GM21786 (cell line): ENCODE data around the gene SPATA9.

ENCODE experiments used
- ATAC-seq: cut with Tn5 transposase; IDR thresholded peaks from one replicate; pipeline ENCODE4 v1.9.1; 2021; ENCODE audit not compliant: unreplicated experiment

The SPATA9 gene

DNA sequence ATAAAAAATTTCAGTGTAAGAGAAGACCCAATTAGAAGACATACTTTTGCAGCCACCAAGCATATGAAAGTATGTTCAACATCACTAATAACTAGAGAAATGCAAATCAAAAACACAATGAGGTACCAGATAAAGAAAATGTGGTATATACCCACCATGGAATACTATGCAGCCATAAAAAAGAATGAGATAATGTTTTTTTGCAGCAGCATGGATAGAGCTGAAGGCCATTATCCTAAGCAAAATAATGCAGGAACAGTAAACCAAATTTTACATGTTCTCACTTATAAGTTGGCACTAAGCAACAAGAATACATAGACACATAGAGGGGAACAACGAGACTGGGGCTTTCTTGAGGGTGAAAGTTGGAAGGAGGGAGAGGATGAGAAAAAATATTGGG, 6.9 kb upstream of the SPATA9 start:
- ATAC-seq: no peak

- ATAC-seq: no peak
Measured at GRCh38 chr5:95686651-95687050, 3.9 kb upstream of the SPATA9 start.

GRCh38 chr5:95684361-95684760, 1.6 kb upstream of the SPATA9 start:
- no peak for ATAC-seq

- ATAC-seq: no peak
Measured at GRCh38 chr5:95673081-95673480, 9.7 kb downstream of the SPATA9 start.

GRCh38 chr5:95672641-95673040, 10.2 kb downstream of the SPATA9 start:
- ATAC-seq: no peak

DNA sequence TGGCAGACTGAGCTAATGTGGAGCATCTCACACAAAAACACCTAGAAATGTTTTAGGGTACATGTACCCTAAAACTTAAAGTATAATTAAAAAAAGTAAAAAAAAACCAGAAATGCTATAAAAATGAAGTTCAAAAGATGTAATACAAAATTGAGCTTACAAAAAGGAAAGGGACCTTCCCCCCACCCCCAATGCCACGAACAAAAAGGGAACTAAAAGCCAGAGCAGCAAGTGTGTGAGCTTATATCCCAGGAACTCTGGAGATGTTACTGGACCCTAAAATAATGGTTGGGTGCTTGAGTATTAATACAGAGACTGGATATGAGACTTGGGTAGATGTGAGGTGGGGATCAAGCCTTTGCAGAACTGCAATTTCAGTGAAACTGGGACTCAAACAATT, 11.0 kb downstream of the SPATA9 start:
- no peak for ATAC-seq

- no peak for ATAC-seq
Measured at GRCh38 chr5:95670568-95670967, 12.2 kb downstream of the SPATA9 start.

DNA sequence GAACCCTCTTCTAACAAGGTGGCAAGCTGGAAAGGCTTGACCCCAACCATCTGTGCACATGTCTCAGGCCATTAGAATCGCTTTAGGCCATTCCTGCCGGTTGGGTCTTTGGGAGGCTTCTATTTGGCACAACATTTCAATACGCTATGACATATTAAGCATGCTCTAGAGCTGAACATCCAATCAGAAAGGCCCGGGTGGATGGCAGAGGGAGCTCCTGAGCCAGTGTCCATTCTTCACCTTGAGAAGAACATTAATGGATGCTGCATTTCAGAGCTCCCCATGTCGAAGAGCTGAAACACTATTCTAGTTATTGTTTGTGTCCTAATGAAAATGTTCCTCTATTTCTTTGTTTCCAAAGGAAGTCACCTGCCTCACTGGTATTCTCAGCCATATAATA, 12.8 kb downstream of the SPATA9 start:
- no peak for ATAC-seq

- ATAC-seq: no peak
Measured at GRCh38 chr5:95669540-95669939, 13.3 kb downstream of the SPATA9 start.

DNA sequence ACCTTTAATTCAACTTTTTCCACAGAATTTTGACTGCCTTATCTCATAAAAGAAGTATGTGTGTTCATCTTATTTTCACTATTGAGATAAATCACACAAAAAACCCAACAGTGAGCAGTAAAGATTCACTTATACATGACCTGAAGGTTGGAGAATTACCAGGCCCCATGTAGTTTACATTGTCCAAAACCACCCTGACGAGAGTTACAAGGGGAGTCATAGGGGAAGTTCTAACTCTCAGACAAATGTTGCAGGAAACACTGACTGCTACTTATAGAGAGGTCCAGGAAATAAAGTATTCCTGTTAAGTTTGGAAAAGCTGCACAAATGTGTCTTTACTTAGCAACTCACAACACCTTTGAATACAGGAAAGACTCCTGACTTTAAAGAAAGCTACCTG, 14.1 kb downstream of the SPATA9 start:
- no peak for ATAC-seq

DNA sequence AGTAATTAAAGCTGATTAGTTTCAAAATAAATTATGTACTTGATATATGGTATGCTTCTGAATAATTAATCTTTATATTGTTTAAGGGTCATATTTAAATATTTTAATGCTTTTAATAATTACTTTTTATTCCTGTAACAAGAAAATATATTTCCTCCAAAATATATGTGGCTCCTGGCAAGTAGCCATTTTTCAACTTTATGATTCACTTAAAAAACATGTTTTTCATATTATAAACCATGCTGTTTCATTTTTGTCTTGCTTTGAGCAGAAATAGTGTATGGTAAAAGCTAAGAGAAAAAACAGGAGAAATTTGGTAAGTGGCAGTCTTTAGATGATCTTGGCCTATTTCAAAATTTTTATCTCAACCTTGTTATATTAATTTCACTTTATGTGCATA, 14.6 kb downstream of the SPATA9 start:
- no peak for ATAC-seq

GRCh38 chr5:95667678-95668077, 15.1 kb downstream of the SPATA9 start:
- no peak for ATAC-seq

DNA sequence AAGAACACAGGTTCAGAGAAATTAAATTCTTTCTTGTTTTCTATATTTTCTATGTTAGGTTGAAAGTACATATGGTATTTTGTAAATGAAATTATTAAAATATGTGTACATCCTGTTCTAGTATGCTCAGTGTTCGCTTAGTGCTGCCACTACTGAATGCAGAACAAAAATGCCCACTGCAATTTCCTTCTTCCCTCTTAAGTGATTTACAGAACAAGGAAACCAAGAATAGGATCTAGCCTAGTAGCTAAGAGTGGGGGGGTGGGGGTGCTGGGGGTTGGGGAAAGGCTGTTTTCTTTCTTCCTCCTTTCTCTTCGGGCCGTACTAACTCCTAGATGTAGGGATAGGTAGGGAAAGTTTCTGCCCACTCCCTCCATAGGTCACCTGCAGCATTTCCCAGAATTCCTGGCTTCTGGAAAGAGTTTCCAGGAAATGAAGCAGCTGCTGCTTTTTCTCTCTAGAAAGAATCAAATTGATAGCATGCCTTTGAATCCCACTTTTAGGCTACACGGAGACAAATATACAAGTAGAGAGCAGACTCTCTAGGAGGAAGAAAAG, 15.7 kb downstream of the SPATA9 start:
- ATAC-seq: no peak

GRCh38 chr5:95664204-95664786, 18.5 kb downstream of the SPATA9 start:
- no peak for ATAC-seq

DNA sequence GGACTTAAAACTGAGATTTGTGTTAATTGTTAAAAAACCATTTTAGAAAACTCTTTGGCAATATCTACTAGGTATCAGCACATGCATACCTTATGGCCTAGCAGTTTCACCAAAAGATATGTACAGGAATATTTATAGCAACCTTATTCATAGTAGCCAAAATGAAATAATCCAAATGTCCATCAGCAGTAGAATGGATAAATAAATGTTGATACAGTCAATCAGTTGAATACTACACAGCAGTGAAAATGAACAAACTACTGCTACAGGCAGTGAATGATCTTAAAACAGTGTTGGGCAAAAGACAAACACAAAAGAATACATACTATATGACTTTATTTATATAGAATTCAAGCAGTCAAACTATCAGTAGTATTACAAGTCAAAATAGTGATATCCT, 19.8 kb downstream of the SPATA9 start:
- ATAC-seq: no peak

- ATAC-seq: no peak
Measured at GRCh38 chr5:95660060-95660459, 22.7 kb downstream of the SPATA9 start.

DNA sequence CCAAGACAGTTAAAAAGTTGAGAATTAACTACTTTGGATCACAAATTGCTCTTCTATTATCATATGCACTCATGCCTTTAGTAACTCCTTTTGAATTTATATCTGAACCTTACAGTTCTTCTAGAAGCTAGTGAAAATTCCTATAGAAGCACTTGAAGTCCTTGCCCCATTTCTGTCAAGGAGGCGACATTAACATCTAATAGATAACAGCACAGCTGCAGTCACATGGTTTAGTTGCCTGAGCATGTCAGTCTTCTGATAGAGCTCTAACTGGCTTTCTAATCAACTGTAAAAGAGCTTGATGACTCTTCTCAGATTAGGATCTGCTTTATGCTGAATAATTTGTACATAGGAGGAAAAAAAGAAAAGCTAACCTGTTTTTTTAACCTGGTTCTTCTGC, 27.2 kb downstream of the SPATA9 start:
- ATAC-seq: no peak

DNA sequence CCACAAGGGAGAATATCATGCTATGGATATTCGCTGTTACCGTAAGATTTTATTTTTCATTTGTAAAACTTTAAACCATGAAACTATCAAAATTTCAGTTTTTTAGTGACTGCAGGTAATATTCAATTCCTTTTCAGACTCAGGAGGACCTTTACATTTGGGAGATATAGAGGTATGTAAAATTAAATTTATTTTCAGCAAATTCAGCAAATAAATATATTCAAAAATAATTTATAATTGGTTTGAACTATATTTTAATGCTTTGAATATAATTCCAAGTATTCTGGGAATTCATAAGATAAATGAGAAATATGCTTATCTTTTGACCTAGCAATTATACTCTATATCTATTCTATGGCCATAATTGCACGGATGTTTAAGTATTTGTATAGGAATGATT, 28.6 kb downstream of the SPATA9 start:
- no peak for ATAC-seq

DNA sequence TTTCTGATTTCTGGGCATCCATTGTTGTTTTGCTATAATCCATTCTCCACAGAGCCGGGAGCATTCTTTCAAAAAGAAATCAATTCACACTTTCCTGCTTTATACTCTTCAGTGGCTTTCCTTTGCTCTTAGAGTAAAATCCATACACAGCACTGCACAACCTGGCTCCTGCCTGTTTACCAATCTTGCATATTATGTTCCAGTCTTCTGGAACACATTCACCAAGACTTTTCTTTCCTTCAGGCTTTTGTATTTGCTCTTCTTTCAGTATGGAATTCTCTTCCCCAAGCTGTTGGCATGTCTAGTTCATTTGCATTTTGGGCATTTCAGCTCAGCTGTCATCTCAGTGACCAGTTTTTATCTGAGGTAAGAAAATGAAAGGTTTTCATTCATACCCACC, 29.9 kb downstream of the SPATA9 start:
- ATAC-seq: no peak

DNA sequence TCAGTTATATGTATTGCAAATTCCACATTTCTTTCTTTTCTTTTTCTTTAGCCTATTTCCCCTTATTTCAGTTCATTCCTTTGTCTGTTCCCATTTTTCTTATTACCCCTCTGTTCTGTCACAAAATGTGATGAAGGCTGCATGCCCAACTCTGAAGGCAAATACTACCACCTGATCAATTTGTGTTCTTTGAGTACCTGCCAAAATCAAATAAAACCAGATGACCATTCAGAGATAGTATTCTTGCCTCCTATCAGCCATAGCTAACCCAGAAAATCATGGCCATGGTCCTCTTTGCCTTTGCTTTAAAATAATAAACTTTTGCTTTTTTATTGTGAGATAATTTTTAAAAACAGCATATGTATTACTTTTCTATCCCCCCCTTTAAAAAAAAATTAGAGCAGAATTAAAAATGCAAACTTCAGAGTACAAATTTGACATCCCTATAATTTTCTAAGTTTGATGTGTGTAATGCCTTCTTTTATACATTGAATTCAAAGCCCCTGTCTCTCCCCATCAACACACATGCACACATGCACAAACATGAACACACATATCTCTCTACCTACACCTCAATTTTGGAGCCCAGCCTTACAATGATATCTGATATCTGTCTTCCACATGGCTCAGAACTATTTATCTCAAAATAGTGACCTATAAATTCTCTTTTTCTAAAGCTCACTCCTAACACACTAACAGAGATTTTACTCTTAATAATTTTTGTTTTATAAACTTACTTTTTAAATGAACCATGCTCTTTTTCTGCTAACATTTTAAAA, 32.8 kb downstream of the SPATA9 start:
- no peak for ATAC-seq

DNA sequence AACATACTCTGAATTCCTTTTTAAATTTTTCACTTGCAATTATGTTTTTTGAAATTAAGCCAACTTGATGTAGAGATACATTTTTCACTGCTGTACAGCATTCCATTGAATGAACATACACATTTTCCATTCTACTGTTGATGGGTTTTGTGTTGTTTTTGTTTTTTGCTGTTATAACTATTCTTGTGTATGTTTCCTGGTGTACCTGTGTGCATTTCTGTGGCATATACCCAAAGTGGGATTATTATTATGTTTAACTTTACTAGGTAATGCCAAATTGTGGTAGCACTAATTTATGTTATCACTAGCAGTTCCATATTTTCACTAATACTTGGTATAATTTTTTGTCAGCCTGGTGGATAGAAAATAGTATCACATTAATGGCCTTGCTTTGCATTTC, 33.5 kb downstream of the SPATA9 start:
- ATAC-seq: no peak
